WTC11 (cell line): ENCODE results near the gene TEX50. TPM values are rescaled to one million over a fixed set of nuclear protein-coding genes. Genes with fewer than 3 reads are reported as not detected.

ENCODE experiments used
- ATAC-seq: fragments of 200-7000 bp; cut with Tn5 transposase; 2 replicates; pipeline ENCODE4 v1.10.0; 2021; ENCODE audit warnings: mild to moderate bottlenecking, moderate library complexity
- CTCF ChIA-PET: fragments of 300-600 bp; sonication (Branson Sonifier 250); formaldehyde crosslinking; loops from one replicate; lab custom pipeline; 2021; ENCODE audit warnings: antibody characterized with exemption; lab: Charles Lee
- POLR2A ChIA-PET: fragments of 350-600 bp; sonication (Branson Sonifier 250); formaldehyde crosslinking; loops from one replicate; lab custom pipeline; 2021; ENCODE audit warnings: antibody characterized with exemption; lab: Charles Lee
- DNase-seq: peaks from one replicate; pipeline ENCODE4 v3.0.0; 2021; ENCODE audit warnings: low spot score
- H3K27ac Mint-ChIP-seq: 2 replicates; pipeline ENCODE4 v1.8.0; 2021; ENCODE audit warnings: mixed read lengths
- H3K27me3 Mint-ChIP-seq: 2 replicates; pipeline ENCODE4 v1.8.0; 2021; ENCODE audit warnings: low read depth, mild to moderate bottlenecking, moderate library complexity, mixed read lengths
- H3K36me3 Mint-ChIP-seq: 2 replicates; pipeline ENCODE4 v1.8.0; 2021; ENCODE audit warnings: mixed read lengths
- H3K4me1 Mint-ChIP-seq: 2 replicates; pipeline ENCODE4 v1.8.0; 2022; ENCODE audit warnings: mixed read lengths
- H3K4me3 Mint-ChIP-seq: 2 replicates; pipeline ENCODE4 v1.8.0; 2021; ENCODE audit warnings: mild to moderate bottlenecking, moderate library complexity, mixed read lengths
- H3K9me3 Mint-ChIP-seq: 2 replicates; pipeline ENCODE4 v1.8.0; 2021; ENCODE audit warnings: mixed read lengths
- ARID4B ChIP-seq: sonication (generic); formaldehyde crosslinking; IDR thresholded peaks from 2 replicates; pipeline ENCODE4 v1.8.0; 2023; ENCODE audit warnings: missing genetic modification reagents, mild to moderate bottlenecking, borderline replicate concordance
- EMX1 ChIP-seq: fragments of 250-450 bp; sonication (Bioruptor Pico); IDR thresholded peaks from 2 replicates; pipeline ENCODE4 v1.8.0; 2021; ENCODE audit warnings: mild to moderate bottlenecking
- IRF1 ChIP-seq: sonication (generic); formaldehyde crosslinking; IDR thresholded peaks from 2 replicates; pipeline ENCODE4 v1.8.0; 2023; ENCODE audit warnings: missing genetic modification reagents
- JAZF1 ChIP-seq: fragments of 250-450 bp; sonication (Bioruptor Pico); IDR thresholded peaks from 2 replicates; pipeline ENCODE4 v1.9.0; 2021; ENCODE audit warnings: moderate library complexity, mild to moderate bottlenecking, inconsistent platforms
- TEAD1 ChIP-seq: sonication (generic); formaldehyde crosslinking; IDR thresholded peaks from 2 replicates; pipeline ENCODE4 v1.8.0; 2022; ENCODE audit warnings: mild to moderate bottlenecking, missing genetic modification reagents
- TEAD4 ChIP-seq: sonication (generic); formaldehyde crosslinking; IDR thresholded peaks from 2 replicates; pipeline ENCODE4 v1.8.0; 2022; ENCODE audit warnings: mild to moderate bottlenecking, missing genetic modification reagents
- ZNF423 ChIP-seq: fragments of 250-450 bp; sonication (Bioruptor Pico); IDR thresholded peaks from 2 replicates; pipeline ENCODE4 v2.1.2; 2022; ENCODE audit warnings: mild to moderate bottlenecking, moderate library complexity
- ZNF425 ChIP-seq: fragments of 250-450 bp; sonication (Bioruptor Pico); conservative IDR thresholded peaks from 2 replicates; pipeline ENCODE4 v1.9.0; 2021; ENCODE audit warnings: mild to moderate bottlenecking
- total RNA-seq: library from RNA; stranded (reverse); gene quantifications from 3 replicates; pipeline ENCODE4 v1.2.3, GENCODE V29; 2021
- TF ChIP-seq, protein P1 (sequence below): sonication (generic); formaldehyde crosslinking; IDR thresholded peaks from 2 replicates; pipeline ENCODE4 v1.8.1; 2023; ENCODE audit warnings: mild to moderate bottlenecking, missing genetic modification reagents
- TF ChIP-seq, protein P2 (sequence below): sonication (generic); formaldehyde crosslinking; IDR thresholded peaks from 2 replicates; pipeline ENCODE4 v1.8.1; 2023; ENCODE audit warnings: mild to moderate bottlenecking, moderate library complexity, missing genetic modification reagents
- TF ChIP-seq, protein P3 (sequence below): sonication (generic); formaldehyde crosslinking; IDR thresholded peaks from 2 replicates; pipeline ENCODE4 v1.8.0; 2022; ENCODE audit warnings: missing genetic modification reagents
- TF ChIP-seq, protein P4 (sequence below): sonication (generic); formaldehyde crosslinking; IDR thresholded peaks from 2 replicates; pipeline ENCODE4 v1.8.1; 2022; ENCODE audit warnings: mild to moderate bottlenecking, missing genetic modification reagents, moderate library complexity, borderline replicate concordance
- TF ChIP-seq, protein P5 (sequence below): sonication (generic); formaldehyde crosslinking; IDR thresholded peaks from 2 replicates; pipeline ENCODE4 v1.8.1; 2023; ENCODE audit warnings: mild to moderate bottlenecking, missing genetic modification reagents, borderline replicate concordance
- TF ChIP-seq, protein P6 (sequence below): sonication (generic); formaldehyde crosslinking; IDR thresholded peaks from 2 replicates; pipeline ENCODE4 v1.8.1; 2023; ENCODE audit warnings: mild to moderate bottlenecking, missing genetic modification reagents

Gene TEX50
- total RNA-seq, 1 experiment from 2014 or later, result not detected

GRCh38 chr1:173596097-173596825, 38.9 kb upstream of the TEX50 start:
- ChIA-PET CTCF (no interaction called here), POLR2A (no interaction called here)
- H3K4me1 Mint-ChIP-seq, result no peaks in the 10 kb centered on the region
- no peak for TF ChIP-seq ZNF425
- no peak for TF ChIP-seq ARID4B (CRISPR knock-in tag)
- TF ChIP-seq JAZF1 (CRISPR knock-in tag), result no peak
- TF ChIP-seq, protein P1, sequence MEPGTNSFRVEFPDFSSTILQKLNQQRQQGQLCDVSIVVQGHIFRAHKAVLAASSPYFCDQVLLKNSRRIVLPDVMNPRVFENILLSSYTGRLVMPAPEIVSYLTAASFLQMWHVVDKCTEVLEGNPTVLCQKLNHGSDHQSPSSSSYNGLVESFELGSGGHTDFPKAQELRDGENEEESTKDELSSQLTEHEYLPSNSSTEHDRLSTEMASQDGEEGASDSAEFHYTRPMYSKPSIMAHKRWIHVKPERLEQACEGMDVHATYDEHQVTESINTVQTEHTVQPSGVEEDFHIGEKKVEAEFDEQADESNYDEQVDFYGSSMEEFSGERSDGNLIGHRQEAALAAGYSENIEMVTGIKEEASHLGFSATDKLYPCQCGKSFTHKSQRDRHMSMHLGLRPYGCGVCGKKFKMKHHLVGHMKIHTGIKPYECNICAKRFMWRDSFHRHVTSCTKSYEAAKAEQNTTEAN (CRISPR knock-in tag), result no peak
- no peak for TF ChIP-seq TEAD1 (CRISPR knock-in tag)
- TF ChIP-seq, protein P2, sequence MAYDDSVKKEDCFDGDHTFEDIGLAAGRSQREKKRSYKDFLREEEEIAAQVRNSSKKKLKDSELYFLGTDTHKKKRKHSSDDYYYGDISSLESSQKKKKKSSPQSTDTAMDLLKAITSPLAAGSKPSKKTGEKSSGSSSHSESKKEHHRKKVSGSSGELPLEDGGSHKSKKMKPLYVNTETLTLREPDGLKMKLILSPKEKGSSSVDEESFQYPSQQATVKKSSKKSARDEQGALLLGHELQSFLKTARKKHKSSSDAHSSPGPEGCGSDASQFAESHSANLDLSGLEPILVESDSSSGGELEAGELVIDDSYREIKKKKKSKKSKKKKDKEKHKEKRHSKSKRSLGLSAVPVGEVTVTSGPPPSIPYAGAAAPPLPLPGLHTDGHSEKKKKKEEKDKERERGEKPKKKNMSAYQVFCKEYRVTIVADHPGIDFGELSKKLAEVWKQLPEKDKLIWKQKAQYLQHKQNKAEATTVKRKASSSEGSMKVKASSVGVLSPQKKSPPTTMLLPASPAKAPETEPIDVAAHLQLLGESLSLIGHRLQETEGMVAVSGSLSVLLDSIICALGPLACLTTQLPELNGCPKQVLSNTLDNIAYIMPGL, result no peak
- TF ChIP-seq, protein P3, sequence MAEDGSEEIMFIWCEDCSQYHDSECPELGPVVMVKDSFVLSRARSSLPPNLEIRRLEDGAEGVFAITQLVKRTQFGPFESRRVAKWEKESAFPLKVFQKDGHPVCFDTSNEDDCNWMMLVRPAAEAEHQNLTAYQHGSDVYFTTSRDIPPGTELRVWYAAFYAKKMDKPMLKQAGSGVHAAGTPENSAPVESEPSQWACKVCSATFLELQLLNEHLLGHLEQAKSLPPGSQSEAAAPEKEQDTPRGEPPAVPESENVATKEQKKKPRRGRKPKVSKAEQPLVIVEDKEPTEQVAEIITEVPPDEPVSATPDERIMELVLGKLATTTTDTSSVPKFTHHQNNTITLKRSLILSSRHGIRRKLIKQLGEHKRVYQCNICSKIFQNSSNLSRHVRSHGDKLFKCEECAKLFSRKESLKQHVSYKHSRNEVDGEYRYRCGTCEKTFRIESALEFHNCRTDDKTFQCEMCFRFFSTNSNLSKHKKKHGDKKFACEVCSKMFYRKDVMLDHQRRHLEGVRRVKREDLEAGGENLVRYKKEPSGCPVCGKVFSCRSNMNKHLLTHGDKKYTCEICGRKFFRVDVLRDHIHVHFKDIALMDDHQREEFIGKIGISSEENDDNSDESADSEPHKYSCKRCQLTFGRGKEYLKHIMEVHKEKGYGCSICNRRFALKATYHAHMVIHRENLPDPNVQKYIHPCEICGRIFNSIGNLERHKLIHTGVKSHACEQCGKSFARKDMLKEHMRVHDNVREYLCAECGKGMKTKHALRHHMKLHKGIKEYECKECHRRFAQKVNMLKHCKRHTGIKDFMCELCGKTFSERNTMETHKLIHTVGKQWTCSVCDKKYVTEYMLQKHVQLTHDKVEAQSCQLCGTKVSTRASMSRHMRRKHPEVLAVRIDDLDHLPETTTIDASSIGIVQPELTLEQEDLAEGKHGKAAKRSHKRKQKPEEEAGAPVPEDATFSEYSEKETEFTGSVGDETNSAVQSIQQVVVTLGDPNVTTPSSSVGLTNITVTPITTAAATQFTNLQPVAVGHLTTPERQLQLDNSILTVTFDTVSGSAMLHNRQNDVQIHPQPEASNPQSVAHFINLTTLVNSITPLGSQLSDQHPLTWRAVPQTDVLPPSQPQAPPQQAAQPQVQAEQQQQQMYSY, result no peak
- TF ChIP-seq, protein P4, sequence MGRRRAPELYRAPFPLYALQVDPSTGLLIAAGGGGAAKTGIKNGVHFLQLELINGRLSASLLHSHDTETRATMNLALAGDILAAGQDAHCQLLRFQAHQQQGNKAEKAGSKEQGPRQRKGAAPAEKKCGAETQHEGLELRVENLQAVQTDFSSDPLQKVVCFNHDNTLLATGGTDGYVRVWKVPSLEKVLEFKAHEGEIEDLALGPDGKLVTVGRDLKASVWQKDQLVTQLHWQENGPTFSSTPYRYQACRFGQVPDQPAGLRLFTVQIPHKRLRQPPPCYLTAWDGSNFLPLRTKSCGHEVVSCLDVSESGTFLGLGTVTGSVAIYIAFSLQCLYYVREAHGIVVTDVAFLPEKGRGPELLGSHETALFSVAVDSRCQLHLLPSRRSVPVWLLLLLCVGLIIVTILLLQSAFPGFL (CRISPR knock-in tag), result no peak
- TF ChIP-seq ZNF423 (CRISPR knock-in tag), result no peak
- TF ChIP-seq, protein P5, sequence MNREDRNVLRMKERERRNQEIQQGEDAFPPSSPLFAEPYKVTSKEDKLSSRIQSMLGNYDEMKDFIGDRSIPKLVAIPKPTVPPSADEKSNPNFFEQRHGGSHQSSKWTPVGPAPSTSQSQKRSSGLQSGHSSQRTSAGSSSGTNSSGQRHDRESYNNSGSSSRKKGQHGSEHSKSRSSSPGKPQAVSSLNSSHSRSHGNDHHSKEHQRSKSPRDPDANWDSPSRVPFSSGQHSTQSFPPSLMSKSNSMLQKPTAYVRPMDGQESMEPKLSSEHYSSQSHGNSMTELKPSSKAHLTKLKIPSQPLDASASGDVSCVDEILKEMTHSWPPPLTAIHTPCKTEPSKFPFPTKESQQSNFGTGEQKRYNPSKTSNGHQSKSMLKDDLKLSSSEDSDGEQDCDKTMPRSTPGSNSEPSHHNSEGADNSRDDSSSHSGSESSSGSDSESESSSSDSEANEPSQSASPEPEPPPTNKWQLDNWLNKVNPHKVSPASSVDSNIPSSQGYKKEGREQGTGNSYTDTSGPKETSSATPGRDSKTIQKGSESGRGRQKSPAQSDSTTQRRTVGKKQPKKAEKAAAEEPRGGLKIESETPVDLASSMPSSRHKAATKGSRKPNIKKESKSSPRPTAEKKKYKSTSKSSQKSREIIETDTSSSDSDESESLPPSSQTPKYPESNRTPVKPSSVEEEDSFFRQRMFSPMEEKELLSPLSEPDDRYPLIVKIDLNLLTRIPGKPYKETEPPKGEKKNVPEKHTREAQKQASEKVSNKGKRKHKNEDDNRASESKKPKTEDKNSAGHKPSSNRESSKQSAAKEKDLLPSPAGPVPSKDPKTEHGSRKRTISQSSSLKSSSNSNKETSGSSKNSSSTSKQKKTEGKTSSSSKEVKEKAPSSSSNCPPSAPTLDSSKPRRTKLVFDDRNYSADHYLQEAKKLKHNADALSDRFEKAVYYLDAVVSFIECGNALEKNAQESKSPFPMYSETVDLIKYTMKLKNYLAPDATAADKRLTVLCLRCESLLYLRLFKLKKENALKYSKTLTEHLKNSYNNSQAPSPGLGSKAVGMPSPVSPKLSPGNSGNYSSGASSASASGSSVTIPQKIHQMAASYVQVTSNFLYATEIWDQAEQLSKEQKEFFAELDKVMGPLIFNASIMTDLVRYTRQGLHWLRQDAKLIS, result no peak
- no peak for TF ChIP-seq IRF1
- TF ChIP-seq TEAD4 (CRISPR knock-in tag), result no peak
- TF ChIP-seq, protein P6, sequence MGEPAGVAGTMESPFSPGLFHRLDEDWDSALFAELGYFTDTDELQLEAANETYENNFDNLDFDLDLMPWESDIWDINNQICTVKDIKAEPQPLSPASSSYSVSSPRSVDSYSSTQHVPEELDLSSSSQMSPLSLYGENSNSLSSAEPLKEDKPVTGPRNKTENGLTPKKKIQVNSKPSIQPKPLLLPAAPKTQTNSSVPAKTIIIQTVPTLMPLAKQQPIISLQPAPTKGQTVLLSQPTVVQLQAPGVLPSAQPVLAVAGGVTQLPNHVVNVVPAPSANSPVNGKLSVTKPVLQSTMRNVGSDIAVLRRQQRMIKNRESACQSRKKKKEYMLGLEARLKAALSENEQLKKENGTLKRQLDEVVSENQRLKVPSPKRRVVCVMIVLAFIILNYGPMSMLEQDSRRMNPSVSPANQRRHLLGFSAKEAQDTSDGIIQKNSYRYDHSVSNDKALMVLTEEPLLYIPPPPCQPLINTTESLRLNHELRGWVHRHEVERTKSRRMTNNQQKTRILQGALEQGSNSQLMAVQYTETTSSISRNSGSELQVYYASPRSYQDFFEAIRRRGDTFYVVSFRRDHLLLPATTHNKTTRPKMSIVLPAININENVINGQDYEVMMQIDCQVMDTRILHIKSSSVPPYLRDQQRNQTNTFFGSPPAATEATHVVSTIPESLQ (CRISPR knock-in tag), result no peak
- TF ChIP-seq EMX1 (CRISPR knock-in tag), result no peak

More at GRCh38 chr1:173596097-173596825, 38.9 kb upstream of the TEX50 start:
- no peak overlapping the region for H3K27ac Mint-ChIP-seq
- no peaks in the 10 kb centered on the region; the same call in 1 of the 2 replicates for H3K27me3 Mint-ChIP-seq
- no peak for ATAC-seq
- H3K4me3 Mint-ChIP-seq, result no peak overlapping the region
- no peaks in the 10 kb centered on the region for H3K36me3 Mint-ChIP-seq
- no peak for DNase-seq
- peaks cover 10% of the 10 kb centered on the region for H3K9me3 Mint-ChIP-seq
